ENCODE results near the gene INCENP.
"Not testable (repeated sequence)": the region's sequence is repeated elsewhere in the genome, so short reads cannot be mapped to it uniquely, and the experiment has no call there.

INCENP gene

GRCh38 chr11:62123669-62124185, at the start of gene INCENP:
Gene INCENP, plus strand, starts transcription at chr11:62124011. Its CDS starts 4,151 bp downstream, at chr11:62128162.
- peak within 1 kb of the TSS; percentile 97 for H3K4me3 ChIP-seq (ENCODE audit: low read depth, low read length)
- TF ChIP-seq CTCF (IDR thresholded peaks at IDR 0.05; ENCODE audit: insufficient read depth, low read depth, low read length, missing control alignments), result no peak
- DNase-seq (ENCODE audit: low read depth), result peak; percentile 98

DNA sequence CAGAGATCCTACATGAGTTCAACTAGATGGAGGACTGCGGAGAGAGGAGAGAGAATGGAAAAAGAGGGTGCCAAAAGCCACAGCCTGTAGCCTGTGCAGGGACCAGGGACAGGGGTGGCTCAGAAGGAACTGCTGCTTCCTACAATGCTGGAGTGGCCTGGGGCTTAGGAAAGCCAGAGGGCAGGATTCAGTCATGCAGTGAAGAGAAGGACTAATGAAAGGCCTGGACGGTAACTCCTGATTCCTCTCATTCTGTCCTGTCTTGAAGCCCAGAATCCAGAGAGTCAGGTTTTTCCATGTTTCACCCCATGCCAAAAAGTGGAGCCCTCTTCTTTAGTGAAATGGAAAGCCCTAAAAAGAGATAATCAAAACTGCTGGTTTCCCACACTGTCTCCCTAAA, 48.4 kb upstream of the INCENP start:
- DNase-seq (ENCODE audit: low read depth), result no peak
- no peak for TF ChIP-seq CTCF (IDR thresholded peaks at IDR 0.05; ENCODE audit: insufficient read depth, low read depth, low read length, missing control alignments)
- H3K4me3 ChIP-seq (ENCODE audit: low read depth, low read length), result no peak overlapping the region

GRCh38 chr11:62077132-62077531, 46.7 kb upstream of the INCENP start:
- TF ChIP-seq CTCF (IDR thresholded peaks at IDR 0.05; ENCODE audit: insufficient read depth, low read depth, low read length, missing control alignments), result no peak
- no peak overlapping the region for H3K4me3 ChIP-seq (ENCODE audit: low read depth, low read length)
- DNase-seq (ENCODE audit: low read depth), result no peak

- peak; percentile 72 for DNase-seq (ENCODE audit: low read depth)
- TF ChIP-seq CTCF (IDR thresholded peaks at IDR 0.05; ENCODE audit: insufficient read depth, low read depth, low read length, missing control alignments), result peak; percentile 90
- no peak overlapping the region for H3K4me3 ChIP-seq (ENCODE audit: low read depth, low read length)
Observed at GRCh38 chr11:62081378-62082291, 42.2 kb upstream of the INCENP start.

GRCh38 chr11:62082292-62082657, 41.5 kb upstream of the INCENP start:
- DNase-seq (ENCODE audit: low read depth), result no peak
- no peak overlapping the region for H3K4me3 ChIP-seq (ENCODE audit: low read depth, low read length)
- TF ChIP-seq CTCF (IDR thresholded peaks at IDR 0.05; ENCODE audit: insufficient read depth, low read depth, low read length, missing control alignments), result no peak

GRCh38 chr11:62084801-62085200, 39.0 kb upstream of the INCENP start:
- not testable (repeated sequence) for H3K4me3 ChIP-seq (ENCODE audit: low read depth, low read length); DNase-seq (ENCODE audit: low read depth)

GRCh38 chr11:62087694-62088093, 36.1 kb upstream of the INCENP start:
- DNase-seq (ENCODE audit: low read depth), result no peak
- H3K4me3 ChIP-seq (ENCODE audit: low read depth, low read length), result no peak overlapping the region
- no peak for TF ChIP-seq CTCF (IDR thresholded peaks at IDR 0.05; ENCODE audit: insufficient read depth, low read depth, low read length, missing control alignments)

Measured in GM12865 (cell line).